HG02588 (cell line): ENCODE measurements around the gene KIF21A.
"Not testable (repeated sequence)": the region's sequence is repeated elsewhere in the genome, so short reads cannot be mapped to it uniquely, and the experiment has no call there.

Experiments used
- ATAC-seq: cut with Tn5 transposase; IDR thresholded peaks from one replicate; pipeline ENCODE4 v1.9.1; 2021; ENCODE audit warnings: mild to moderate bottlenecking, moderate library complexity; ENCODE audit not compliant: unreplicated experiment

The KIF21A gene

GRCh38 chr12:39443081-39443928 lies at the start of gene KIF21A:
Gene KIF21A, minus strand, starts transcription at chr12:39443120. Its CDS starts 150 bp downstream, at chr12:39442970.
- peak; percentile 91 for ATAC-seq

GRCh38 chr12:39490500-39491282 lies 47.8 kb upstream of the KIF21A start:
- no peak for ATAC-seq

- no peak for ATAC-seq
Measured at GRCh38 chr12:39483597-39483996, 40.7 kb upstream of the KIF21A start.

GRCh38 chr12:39483042-39483441 lies 40.1 kb upstream of the KIF21A start:
- ATAC-seq = no peak

GRCh38 chr12:39476894-39477293 lies 34.0 kb upstream of the KIF21A start:
- ATAC-seq = no peak

GRCh38 chr12:39476121-39476520 lies 33.2 kb upstream of the KIF21A start:
- ATAC-seq = no peak

- ATAC-seq = not testable (repeated sequence)
Measured at GRCh38 chr12:39475136-39475535, 32.2 kb upstream of the KIF21A start.

GRCh38 chr12:39467432-39467870 lies 24.5 kb upstream of the KIF21A start:
- ATAC-seq = peak; percentile 74

GRCh38 chr12:39464976-39465695 lies 22.2 kb upstream of the KIF21A start:
- ATAC-seq = no peak

GRCh38 chr12:39461059-39461458 lies 18.1 kb upstream of the KIF21A start:
- ATAC-seq = no peak

- ATAC-seq = no peak
Measured at GRCh38 chr12:39459027-39459434, 16.1 kb upstream of the KIF21A start.

- no peak for ATAC-seq
Measured at GRCh38 chr12:39451977-39452376, 9.1 kb upstream of the KIF21A start.

- no peak for ATAC-seq
Measured at GRCh38 chr12:39448038-39448437, 5.1 kb upstream of the KIF21A start.

GRCh38 chr12:39443929-39444209 lies 949 bp upstream of the KIF21A start:
- no peak for ATAC-seq

- peak; percentile 33 for ATAC-seq
Measured at GRCh38 chr12:39442831-39443080, 164 bp downstream of the KIF21A start.

- peak; percentile 25 for ATAC-seq
Measured at GRCh38 chr12:39441963-39442830, 723 bp downstream of the KIF21A start.

GRCh38 chr12:39441189-39441962 lies 1.5 kb downstream of the KIF21A start:
- ATAC-seq = no peak

- ATAC-seq = no peak
Measured at GRCh38 chr12:39440781-39441180, 2.1 kb downstream of the KIF21A start.

- no peak for ATAC-seq
Measured at GRCh38 chr12:39440101-39440500, 2.8 kb downstream of the KIF21A start.

- ATAC-seq = no peak
Measured at GRCh38 chr12:39435531-39435930, 7.4 kb downstream of the KIF21A start.
